HL-60 (cell line): ENCODE results near the gene TMEM87B.
"Not testable (repeated sequence)": the region's sequence is repeated elsewhere in the genome, so short reads cannot be mapped to it uniquely, and the experiment has no call there.

Source experiments
- DNase-seq, 2 experiments: peaks; one replicate each; pipeline ENCODE4 v3.0.0-alpha.2; 2010 to 2020; ENCODE audit warnings: low read depth in 1 of 2, low spot score in 1 of 2
- H3K27ac ChIP-seq: fragments of 250-450 bp; sonication (Bioruptor Pico); replicated peaks from 2 replicates; pipeline ENCODE4 v1.5.1; 2020; ENCODE audit warnings: mild to moderate bottlenecking, moderate library complexity
- H3K27me3 ChIP-seq: fragments of 250-450 bp; sonication (Bioruptor Pico); 2 replicates; pipeline ENCODE4 v1.5.1; 2021; ENCODE audit warnings: mild to moderate bottlenecking, moderate library complexity; ENCODE audit not compliant: insufficient read depth, poor library complexity, severe bottlenecking
- H3K4me3 ChIP-seq: replicated peaks from 2 replicates; pipeline ENCODE4 v1.5.1; 2011; ENCODE audit warnings: mild to moderate bottlenecking, control low read depth, low read length; ENCODE audit not compliant: insufficient read depth
- CTCF ChIP-seq: IDR thresholded peaks from one replicate; pipeline ENCODE4 v1.5.1; 2011; ENCODE audit warnings: low read length, control low read depth, inconsistent platforms; ENCODE audit not compliant: insufficient read depth
- GABPA ChIP-seq: IDR thresholded peaks from 2 replicates; pipeline ENCODE4 v1.6.1; 2012; ENCODE audit warnings: low read depth
- POLR2AphosphoS5 ChIP-seq: IDR thresholded peaks from 2 replicates; pipeline ENCODE4 v1.6.1; 2012; ENCODE audit warnings: low read depth
- REST ChIP-seq: IDR thresholded peaks from 2 replicates; pipeline ENCODE4 v1.6.1; 2012; ENCODE audit warnings: low read depth; ENCODE audit not compliant: insufficient replicate concordance
- SPI1 ChIP-seq: IDR thresholded peaks from 2 replicates; pipeline ENCODE4 v1.6.1; 2012; ENCODE audit warnings: low read depth, mild to moderate bottlenecking, borderline replicate concordance

The TMEM87B gene

GRCh38 chr2:112136096-112136495 lies 81.0 kb downstream of the TMEM87B start:
- no peak for DNase-seq
- H3K4me3 ChIP-seq = no peak overlapping the region
- TF ChIP-seq SPI1 (no peak), CTCF (no peak)
- no peak overlapping the region for H3K27ac ChIP-seq
- H3K27me3 ChIP-seq = peaks cover 14% of the 10 kb centered on the region

- TF ChIP-seq SPI1 = peak; percentile 50; the same call in 1 of the 2 replicates
- TF ChIP-seq CTCF = no peak
- no peak for TF ChIP-seq GABPA
- TF ChIP-seq REST = no peak
- no peak for TF ChIP-seq POLR2AphosphoS5
- Histone ChIP-seq H3K27ac (no peak overlapping the region), H3K4me3 (peak overlapping the region; percentile 27), H3K27me3 (peaks cover 14% of the 10 kb centered on the region)
- peak in 1 of 2 experiments; percentile 20 for DNase-seq
Observed at GRCh38 chr2:112137516-112138158, 82.6 kb downstream of the TMEM87B start.

- TF ChIP-seq POLR2AphosphoS5 (no peak), GABPA (no peak), REST (no peak), CTCF (no peak)
- peak in 1 of 2 experiments; percentile 15 for DNase-seq
- Histone ChIP-seq H3K4me3 (peak within 1 kb of the TSS; percentile 32), H3K27me3 (peaks cover 14% of the 10 kb centered on the region), H3K27ac (no peak within 1 kb of the TSS)
Observed at GRCh38 chr2:112138159-112139032, 83.3 kb downstream of the TMEM87B start, which contains the start of gene FBLN7. Gene FBLN7 (plus strand): TSS chr2:112138385. CDS start chr2:112138656, 271 bp downstream.

- not testable (repeated sequence) for H3K4me3 ChIP-seq, DNase-seq, H3K27ac ChIP-seq
- peaks cover 14% of the 10 kb centered on the region for H3K27me3 ChIP-seq
Observed at GRCh38 chr2:112139033-112139614, 84.1 kb downstream of the TMEM87B start.

- DNase-seq, H3K27ac ChIP-seq, H3K4me3 ChIP-seq: not testable (repeated sequence)
- peaks cover 14% of the 10 kb centered on the region for H3K27me3 ChIP-seq
Observed at GRCh38 chr2:112139661-112140204, 84.7 kb downstream of the TMEM87B start.
